Measurements from ENCODE around the gene HOXB8. TPM values are rescaled to one million over a fixed set of nuclear protein-coding genes. Genes with fewer than 3 reads are reported as not detected.

The HOXB8 gene
- total RNA-seq, 8 experiments from 2014 or later: 0.80 to 139 (median 63.2) TPM

GRCh38 chr17:48642843-48643696 lies 28.0 kb upstream of the HOXB8 start:
- Histone ChIP-seq H3K4me3 (no peak overlapping the region), H3K27ac (no peak overlapping the region), H3K4me1 (replicated peaks in 1 of 2) (no peaks in the 10 kb centered on the region)
- 13 to 80% (median 36%) methylated on average over 1 to 16 of the region's 23 CpGs for WGBS, 10 experiments
- in situ Hi-C loops (cut with MboI; ENCODE audit: low pct_unique_long_range_greater_than_20kb in 2 of 9, low sequenced_read_pairs in 9 of 9, unreplicated experiment in 9 of 9): loop anchor here in 1 of 9 experiments (25.0 kb wide), 1 partner anchor 94 kb away; the partner anchor contains the start of gene HOXB13
- no peak for ATAC-seq (replicated peaks in 6 of 8)

GRCh38 chr17:48642059-48642842 lies 27.2 kb upstream of the HOXB8 start:
- ATAC-seq (replicated peaks in 6 of 8): peak in 1 of 8 experiments; percentile 49
- Histone ChIP-seq H3K4me1 (replicated peaks in 1 of 2) (no peaks in the 10 kb centered on the region), H3K27ac (no peak overlapping the region), H3K4me3 (no peak overlapping the region)
- in situ Hi-C loops (cut with MboI; ENCODE audit: low pct_unique_long_range_greater_than_20kb in 2 of 9, low sequenced_read_pairs in 9 of 9, unreplicated experiment in 9 of 9): loop anchor here in 1 of 9 experiments (25.0 kb wide), 1 partner anchor 95 kb away; the partner anchor contains the start of gene HOXB13
- 0 to 30% (median 7%) methylated on average over 1 to 11 of the region's 58 CpGs; no CpG with 5 or more reads in 4 of the 10 experiments for WGBS, 10 experiments

DNA sequence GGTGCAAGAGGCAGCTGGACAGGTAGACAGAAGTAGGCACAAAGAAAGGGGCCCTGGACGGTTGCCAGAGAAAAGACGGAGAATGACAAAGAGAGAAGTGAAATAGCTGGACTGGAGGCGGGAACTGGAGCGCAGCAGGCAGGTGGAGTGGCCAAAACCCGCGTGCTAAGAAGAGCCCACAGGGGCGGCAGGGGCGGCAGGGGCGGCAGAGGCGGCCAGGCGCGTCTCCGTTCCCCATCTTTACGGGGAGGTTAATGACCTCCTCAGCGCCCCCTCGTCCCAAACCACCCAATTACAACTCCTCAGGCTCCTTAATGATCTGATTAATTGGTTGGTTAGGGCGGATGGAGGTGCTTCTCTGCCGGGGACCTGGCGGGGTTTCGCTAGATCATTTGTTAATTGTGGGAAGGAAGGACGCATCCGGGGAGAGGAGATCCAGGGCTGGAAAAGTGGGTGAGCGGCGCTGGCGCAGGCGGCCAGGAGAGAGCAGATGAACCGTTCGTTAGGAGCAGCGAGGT lies 26.5 kb upstream of the HOXB8 start:
- WGBS, 10 experiments: 0 to 60% (median 7%) methylated on average over 1 to 12 of the region's 29 CpGs; no CpG with 5 or more reads in 1 of the 10 experiments
- Histone ChIP-seq H3K4me1 (replicated peaks in 1 of 2) (no peaks in the 10 kb centered on the region), H3K27ac (no peak overlapping the region), H3K4me3 (no peak overlapping the region)
- in situ Hi-C loops (cut with MboI; ENCODE audit: low pct_unique_long_range_greater_than_20kb in 2 of 9, low sequenced_read_pairs in 9 of 9, unreplicated experiment in 9 of 9): loop anchor here in 1 of 9 experiments (25.0 kb wide), 1 partner anchor 96 kb away; the partner anchor contains the start of gene HOXB13
- no peak for ATAC-seq (replicated peaks in 6 of 8)

DNA sequence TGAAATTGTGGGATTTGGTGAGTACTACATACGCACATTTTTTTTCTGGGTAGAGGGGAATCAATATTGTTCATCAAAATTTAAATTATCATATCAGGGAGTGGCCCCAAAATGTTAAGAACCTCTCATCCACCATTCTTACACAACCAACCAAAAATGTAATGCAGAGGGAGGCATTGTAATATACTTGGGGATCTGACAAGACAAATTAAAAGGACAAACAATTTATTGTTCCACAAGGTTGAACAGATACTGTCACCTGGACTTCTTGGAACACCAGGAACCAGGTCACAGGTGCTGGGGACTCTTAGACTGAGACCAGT lies 25.7 kb upstream of the HOXB8 start:
- ATAC-seq (replicated peaks in 6 of 8): no peak
- Histone ChIP-seq H3K4me1 (replicated peaks in 1 of 2) (peaks cover 2 to 3% of the 10 kb centered on the region in 2 donors), H3K4me3 (no peak overlapping the region), H3K27ac (no peak overlapping the region)
- WGBS, 10 experiments: 33 to 57% (median 45%) methylated on average over 1 of the region's 1 CpG; no CpG with 5 or more reads in 6 of the 10 experiments
- in situ Hi-C loops (cut with MboI; ENCODE audit: low pct_unique_long_range_greater_than_20kb in 2 of 9, low sequenced_read_pairs in 9 of 9, unreplicated experiment in 9 of 9): loop anchor here in 1 of 9 experiments (25.0 kb wide), 1 partner anchor 96 kb away; the partner anchor contains the start of gene HOXB13

- Histone ChIP-seq H3K4me3 (no peak overlapping the region), H3K4me1 (replicated peaks in 1 of 2) (peaks cover 2 to 3% of the 10 kb centered on the region in 2 donors), H3K27ac (no peak overlapping the region)
- in situ Hi-C loops (cut with MboI; ENCODE audit: low pct_unique_long_range_greater_than_20kb in 2 of 9, low sequenced_read_pairs in 9 of 9, unreplicated experiment in 9 of 9): loop anchor here in 1 of 9 experiments (25.0 kb wide), 1 partner anchor 97 kb away; the partner anchor contains the start of gene HOXB13
- no peak for ATAC-seq (replicated peaks in 6 of 8)
- WGBS, 10 experiments: 0 to 100% (median 24%) methylated on average over 1 to 5 of the region's 6 CpGs; no CpG with 5 or more reads in 1 of the 10 experiments
These were observed 25.1 kb upstream of the HOXB8 start for GRCh38 chr17:48639982-48640857.

DNA sequence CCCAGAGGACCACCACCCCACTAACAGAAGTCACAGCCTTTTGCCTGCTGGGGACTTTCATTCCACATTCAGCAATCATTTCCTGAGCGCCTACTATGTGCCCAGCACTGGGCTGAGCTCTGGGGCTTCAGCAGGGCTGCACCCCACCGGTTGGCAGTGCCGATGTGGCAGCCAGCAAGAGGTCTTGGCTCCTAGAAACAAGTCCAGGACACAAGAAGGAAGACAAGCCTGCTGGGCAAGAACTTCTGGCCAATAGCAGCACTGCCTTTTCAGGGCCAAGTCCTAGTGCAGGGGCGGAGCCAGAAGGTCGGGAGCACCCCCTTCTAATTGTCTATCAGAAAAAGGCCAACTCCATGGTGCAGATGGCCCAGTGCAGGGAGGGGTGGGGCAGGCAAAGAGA lies 24.0 kb upstream of the HOXB8 start:
- H3K4me3 ChIP-seq: no peak overlapping the region
- no peak overlapping the region for H3K27ac ChIP-seq
- 0 to 45% (median 16%) methylated on average over 1 to 5 of the region's 5 CpGs; no CpG with 5 or more reads in 3 of the 10 experiments for WGBS, 10 experiments
- in situ Hi-C loops (cut with MboI; ENCODE audit: low pct_unique_long_range_greater_than_20kb in 2 of 9, low sequenced_read_pairs in 9 of 9, unreplicated experiment in 9 of 9): loop anchor here in 1 of 9 experiments (25.0 kb wide), 1 partner anchor 98 kb away; the partner anchor contains the start of gene HOXB13
- no peak for ATAC-seq (replicated peaks in 6 of 8)
- H3K4me1 ChIP-seq (replicated peaks in 1 of 2): peaks cover 2 to 3% of the 10 kb centered on the region in 2 donors

DNA sequence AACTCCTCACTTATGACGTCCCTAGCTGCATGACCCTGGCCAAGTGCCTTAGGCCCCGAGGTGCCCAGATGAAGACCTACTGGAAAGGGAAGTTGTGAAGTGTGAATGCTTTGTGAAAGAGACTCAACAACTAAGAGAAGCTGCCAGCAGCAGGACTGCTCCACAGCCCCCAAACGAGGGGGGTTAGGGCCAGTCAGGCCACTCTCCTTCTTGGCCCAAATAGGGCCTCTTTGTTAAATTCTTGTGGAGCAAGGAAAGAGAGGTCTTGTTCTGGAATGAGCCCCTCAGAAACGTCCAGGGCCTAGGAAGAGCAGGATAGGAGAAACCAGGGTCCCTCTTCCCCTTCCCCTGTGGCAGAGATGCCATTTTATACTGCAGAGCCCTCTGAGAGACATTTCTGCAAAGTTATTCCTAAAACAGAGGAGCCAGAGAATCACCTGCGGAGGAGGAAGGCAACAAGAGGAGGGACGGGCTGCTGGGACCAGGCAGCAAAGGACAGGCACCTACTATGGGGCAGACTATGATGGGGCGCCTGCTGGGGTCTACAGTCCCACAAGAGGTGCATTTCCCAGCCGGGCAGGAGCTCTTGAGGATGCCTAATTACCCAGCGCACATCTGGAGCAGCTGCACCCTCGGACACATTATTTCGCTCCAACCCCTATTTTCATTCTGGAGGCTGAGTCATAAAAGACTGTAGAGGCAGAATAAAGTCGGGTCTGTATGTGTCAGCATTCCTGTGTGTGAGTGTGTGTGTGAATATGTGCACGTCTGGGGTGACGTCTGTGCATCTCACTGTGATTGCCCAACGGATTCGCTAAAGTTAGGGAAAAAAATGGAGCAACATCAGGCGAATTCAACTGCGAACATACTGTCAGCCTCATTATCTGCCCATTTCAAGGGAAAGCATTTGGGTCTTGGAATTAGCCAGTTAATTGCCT lies 22.5 kb upstream of the HOXB8 start:
- H3K4me1 ChIP-seq (replicated peaks in 1 of 2): peaks cover 2 to 3% of the 10 kb centered on the region in 2 donors
- WGBS, 10 experiments: 0 to 66% (median 29%) methylated on average over 2 to 16 of the region's 18 CpGs; no CpG with 5 or more reads in 1 of the 10 experiments
- no peak overlapping the region for H3K27ac ChIP-seq
- in situ Hi-C loops (cut with MboI; ENCODE audit: low pct_unique_long_range_greater_than_20kb in 2 of 9, low sequenced_read_pairs in 9 of 9, unreplicated experiment in 9 of 9): loop anchor here in 1 of 9 experiments (25.0 kb wide), 1 partner anchor 100 kb away; the partner anchor contains the start of gene HOXB13
- H3K4me3 ChIP-seq: no peak overlapping the region
- ATAC-seq (replicated peaks in 6 of 8): peak in 2 of 8 experiments; percentile 88 to 92

DNA sequence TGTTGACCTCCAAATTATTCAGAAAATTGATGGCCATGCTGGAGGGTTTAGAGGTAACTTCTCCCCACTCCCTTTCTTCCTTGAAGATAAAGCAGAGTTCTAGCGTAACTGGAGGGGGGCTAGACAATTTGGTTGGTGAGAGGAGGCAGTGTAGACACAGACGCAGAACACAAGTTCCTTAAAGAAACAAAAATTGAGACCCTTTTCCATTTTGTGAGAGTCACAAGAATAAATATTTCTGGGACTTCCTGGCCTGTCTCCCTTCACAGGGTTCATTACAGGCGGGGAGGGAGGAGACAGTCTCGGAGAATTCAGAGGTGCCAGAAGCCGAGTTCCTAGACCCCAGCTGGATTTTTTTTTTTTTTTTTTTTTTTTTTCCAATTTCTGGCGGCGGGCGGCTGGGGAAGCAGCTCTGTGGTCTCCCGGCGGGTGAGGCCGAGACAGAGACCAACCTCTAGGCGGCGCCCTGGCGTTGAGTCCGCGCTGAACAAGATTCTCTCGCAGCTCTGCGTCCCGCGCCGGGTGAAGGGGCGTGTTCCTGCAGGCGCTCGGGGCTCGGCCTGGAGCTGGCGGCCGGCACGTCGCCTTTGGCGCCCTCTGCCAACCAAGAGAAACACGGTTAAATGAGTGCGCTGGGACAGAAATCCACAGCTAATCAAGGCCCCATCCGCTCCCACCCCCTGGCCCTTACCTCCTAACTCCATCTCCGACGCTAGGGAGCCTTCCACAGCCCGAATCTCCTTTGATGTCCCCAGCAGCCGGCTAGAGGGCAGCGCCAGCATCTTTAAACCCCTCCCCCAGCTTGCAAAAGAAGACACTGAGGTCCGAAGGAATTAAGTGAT lies 21.3 kb upstream of the HOXB8 start:
- peak; percentile 77 to 99 (median 98) for ATAC-seq (replicated peaks in 6 of 8)
- 0 to 35% (median 8%) methylated on average over 1 to 15 of the region's 39 CpGs; no CpG with 5 or more reads in 1 of the 10 experiments for WGBS, 10 experiments
- Histone ChIP-seq H3K4me1 (replicated peaks in 1 of 2) (peaks cover 2 to 3% of the 10 kb centered on the region in 2 donors), H3K4me3 (peak overlapping the region in 2 of 5 donors; percentile 1 to 16), H3K27ac (no peak overlapping the region)
- in situ Hi-C loops (cut with MboI; ENCODE audit: low pct_unique_long_range_greater_than_20kb in 2 of 9, low sequenced_read_pairs in 9 of 9, unreplicated experiment in 9 of 9): loop anchor here in 1 of 9 experiments (25.0 kb wide), 1 partner anchor 101 kb away; the partner anchor contains the start of gene HOXB13

DNA sequence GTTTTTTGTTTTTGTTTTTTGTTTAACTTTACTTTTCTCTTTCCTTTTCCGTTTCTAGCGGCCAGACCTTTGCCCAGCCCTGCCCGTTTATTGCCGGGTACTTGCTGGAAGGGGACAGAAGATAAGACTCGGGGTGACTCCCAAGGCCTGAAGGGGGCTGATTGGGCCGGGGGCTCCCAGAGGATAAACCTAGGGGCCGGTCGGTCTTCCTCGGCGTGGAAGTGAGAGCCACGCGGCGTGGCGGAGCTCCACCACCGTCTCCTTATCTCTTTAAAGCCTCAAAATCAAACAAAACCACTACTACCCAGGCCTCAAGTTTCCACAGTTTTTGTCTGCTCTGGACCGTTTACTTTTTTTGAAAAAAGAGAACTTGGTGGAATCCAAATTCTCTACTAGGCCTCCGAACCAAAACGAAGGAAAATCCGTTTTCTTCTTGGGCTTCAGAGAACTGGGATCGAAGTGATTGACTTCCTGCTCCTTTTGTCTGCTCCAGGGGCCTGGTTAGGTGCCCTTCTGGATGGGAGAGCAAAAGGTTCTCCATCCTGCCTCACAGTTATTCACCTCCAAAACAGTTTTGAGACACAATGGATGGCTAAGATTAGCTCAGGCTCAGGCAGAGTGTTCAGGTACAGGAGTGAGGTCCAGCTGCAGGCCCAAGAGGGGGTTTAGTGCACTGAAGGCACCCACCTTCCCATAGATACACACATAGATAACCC lies 19.6 kb upstream of the HOXB8 start:
- in situ Hi-C loops (cut with MboI; ENCODE audit: low pct_unique_long_range_greater_than_20kb in 2 of 9, low sequenced_read_pairs in 9 of 9, unreplicated experiment in 9 of 9): loop anchor here in 1 of 9 experiments (25.0 kb wide), 1 partner anchor 103 kb away; the partner anchor contains the start of gene HOXB13
- Histone ChIP-seq H3K4me3 (no peak overlapping the region), H3K4me1 (replicated peaks in 1 of 2) (peaks cover 2 to 3% of the 10 kb centered on the region in 2 donors), H3K27ac (no peak overlapping the region)
- 16 to 88% (median 36%) methylated on average over 2 to 10 of the region's 20 CpGs; no CpG with 5 or more reads in 2 of the 10 experiments for WGBS, 10 experiments
- ATAC-seq (replicated peaks in 6 of 8): no peak

- ATAC-seq (replicated peaks in 6 of 8): no peak
- in situ Hi-C loops (cut with MboI; ENCODE audit: low pct_unique_long_range_greater_than_20kb in 2 of 9, low sequenced_read_pairs in 9 of 9, unreplicated experiment in 9 of 9): loop anchor here in 1 of 9 experiments (25.0 kb wide), 1 partner anchor 104 kb away; the partner anchor contains the start of gene HOXB13
- Histone ChIP-seq H3K27ac (no peak overlapping the region), H3K4me3 (peak overlapping the region in 1 of 5 donors; percentile 11), H3K4me1 (replicated peaks in 1 of 2) (peaks cover 3 to 11% of the 10 kb centered on the region in 2 donors)
- WGBS, 10 experiments: 0 to 82% (median 31%) methylated on average over 2 to 19 of the region's 35 CpGs; no CpG with 5 or more reads in 3 of the 10 experiments
These were observed 18.2 kb upstream of the HOXB8 start for GRCh38 chr17:48633266-48633677.

Measured in motor neuron (in vitro differentiated cells).